Epithelial cell of esophagus (primary cell): ENCODE results near the gene IRF9.

Experiments
- DNase-seq: peaks from one replicate; pipeline ENCODE4 v3.0.0; 2010; ENCODE audit warnings: low read depth
- H3K4me3 ChIP-seq: 2 replicates; pipeline ENCODE4 v1.5.1; 2011; ENCODE audit warnings: mild to moderate bottlenecking, low read length, control low read depth
- CTCF ChIP-seq: IDR thresholded peaks from 2 replicates; pipeline ENCODE4 v1.5.1; 2011; ENCODE audit warnings: low read depth, mild to moderate bottlenecking, low read length, control low read depth, inconsistent platforms; ENCODE audit not compliant: insufficient read depth; ENCODE audit errors: missing control alignments

Gene IRF9

DNA sequence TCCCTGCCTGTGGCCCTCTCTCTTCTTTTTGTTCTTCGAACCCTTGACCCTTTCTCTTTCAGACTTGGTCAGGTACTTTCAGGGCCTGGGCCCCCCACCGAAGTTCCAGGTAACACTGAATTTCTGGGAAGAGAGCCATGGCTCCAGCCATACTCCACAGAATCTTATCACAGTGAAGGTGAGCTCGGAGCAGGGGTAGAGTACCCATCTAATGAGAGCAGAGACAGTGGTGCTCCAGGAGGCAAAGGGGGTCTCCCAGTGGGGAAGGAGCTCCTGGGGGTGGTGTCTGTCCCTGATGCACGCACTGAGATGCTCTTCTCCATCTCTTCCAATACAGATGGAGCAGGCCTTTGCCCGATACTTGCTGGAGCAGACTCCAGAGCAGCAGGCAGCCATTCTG is 4.7 kb downstream of the IRF9 start:
- no peak overlapping the region for H3K4me3 ChIP-seq
- no peak for TF ChIP-seq CTCF
- DNase-seq: no peak

- TF ChIP-seq CTCF: no peak
These were observed 6.5 kb downstream of the IRF9 start for GRCh38 chr14:24167469-24168114.

GRCh38 chr14:24171422-24172260 is 10.6 kb downstream of the IRF9 start, which contains the start of gene REC8:
Gene REC8 (plus strand): TSS chr14:24172080. CDS start chr14:24172553, 473 bp downstream.
- no peak for TF ChIP-seq CTCF
- H3K4me3 ChIP-seq: no peak within 1 kb of the TSS
- DNase-seq: peak; percentile 66

More at GRCh38 chr14:24167469-24168114, 6.5 kb downstream of the IRF9 start:
- no peak for DNase-seq
- no peak overlapping the region for H3K4me3 ChIP-seq

DNA sequence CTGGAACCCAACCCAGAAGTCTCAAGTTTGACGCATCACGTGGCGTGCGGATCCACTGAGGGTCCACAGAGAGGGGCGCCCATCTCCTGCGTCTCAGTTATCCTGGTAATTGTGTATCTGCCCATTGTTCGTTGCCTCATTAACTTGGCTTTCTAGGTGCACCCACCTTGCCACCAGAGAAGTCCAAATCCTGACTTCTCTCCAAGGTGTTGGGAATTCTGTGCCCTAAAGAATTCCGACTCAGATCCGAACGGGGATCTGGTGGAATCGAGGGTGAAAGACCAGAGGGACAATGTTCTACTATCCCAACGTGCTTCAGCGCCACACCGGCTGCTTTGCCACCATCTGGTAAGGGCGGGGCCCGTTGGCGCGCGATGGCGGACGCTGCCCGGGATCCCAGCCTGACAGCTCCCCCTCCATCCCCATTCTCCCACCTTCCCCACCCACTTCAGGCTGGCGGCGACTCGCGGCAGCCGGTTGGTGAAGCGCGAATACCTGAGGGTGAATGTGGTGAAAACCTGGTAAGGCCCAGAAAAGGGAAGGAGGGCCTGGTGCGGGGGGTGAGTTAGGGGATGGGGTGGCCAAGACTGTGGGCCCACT is 11.3 kb downstream of the IRF9 start:
- H3K4me3 ChIP-seq: no peak overlapping the region
- DNase-seq: no peak
- TF ChIP-seq CTCF: no peak

DNA sequence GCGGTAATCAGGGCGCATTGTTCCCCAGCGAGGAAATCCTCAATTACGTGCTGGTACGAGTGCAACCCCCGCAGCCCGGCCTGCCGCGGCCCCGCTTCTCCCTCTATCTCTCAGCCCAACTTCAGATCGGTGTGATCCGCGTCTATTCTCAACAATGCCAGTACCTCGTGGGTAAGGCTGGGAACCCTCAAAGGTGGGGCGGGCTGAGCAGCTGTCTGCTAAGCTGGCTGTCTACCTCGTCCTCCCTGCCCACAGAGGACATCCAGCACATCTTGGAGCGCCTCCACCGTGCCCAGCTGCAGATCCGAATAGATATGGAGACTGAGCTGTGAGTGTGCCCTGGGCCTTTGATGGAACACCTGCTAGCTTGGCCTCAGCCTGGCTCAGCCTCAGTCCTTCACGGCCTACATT is 11.8 kb downstream of the IRF9 start:
- no peak overlapping the region for H3K4me3 ChIP-seq
- TF ChIP-seq CTCF: no peak
- no peak for DNase-seq

DNA sequence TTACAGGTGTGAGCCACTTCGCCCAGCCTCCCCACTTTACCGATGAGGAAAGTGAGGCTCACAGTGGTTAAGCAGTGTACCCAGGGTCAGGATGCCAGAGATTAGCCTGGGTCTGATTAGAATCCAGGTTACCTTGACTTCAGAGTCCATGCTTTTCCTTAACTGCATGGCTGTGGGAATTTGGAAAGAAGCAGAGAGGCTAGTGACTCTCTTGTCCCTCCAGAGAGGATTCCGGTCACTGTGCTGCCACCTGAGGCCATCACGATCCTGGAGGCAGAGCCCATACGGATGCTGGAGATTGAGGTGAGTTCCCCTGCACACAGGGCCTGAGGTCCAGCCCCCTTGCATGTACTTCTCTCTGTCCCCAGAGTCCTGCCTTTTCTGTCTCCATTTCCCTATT is 15.5 kb downstream of the IRF9 start:
- DNase-seq: no peak
- H3K4me3 ChIP-seq: no peak overlapping the region
- TF ChIP-seq CTCF: no peak
